DOHH2 (cell line): ENCODE results near the gene LPGAT1.

Experiments used
- H3F3A ChIP-seq: fragments of 200-600 bp; sonication (generic), shearing (Covaris generic); 2 replicates; pipeline ENCODE4 v1.6.0; 2016; ENCODE audit warnings: antibody characterized with exemption, mild to moderate bottlenecking; ENCODE audit not compliant: control insufficient read depth, insufficient read depth
- H3K27ac ChIP-seq: fragments of 200-600 bp; sonication (generic); 2 replicates; pipeline ENCODE4 v1.5.1; 2014; ENCODE audit warnings: low read depth, mild to moderate bottlenecking, low read length, moderate library complexity
- H3K27me3 ChIP-seq: fragments of 200-600 bp; sonication (generic); 2 replicates; pipeline ENCODE4 v1.6.1; 2014; ENCODE audit warnings: mild to moderate bottlenecking, low read length, mixed read lengths; ENCODE audit not compliant: control insufficient read depth
- H3K36me3 ChIP-seq: fragments of 200-600 bp; sonication (generic); 2 replicates; pipeline ENCODE4 v1.6.1; 2014; ENCODE audit warnings: mild to moderate bottlenecking, low read length, moderate library complexity, mixed read lengths; ENCODE audit not compliant: control insufficient read depth
- H3K4me1 ChIP-seq: fragments of 200-600 bp; sonication (generic); 2 replicates; pipeline ENCODE4 v1.6.1; 2014; ENCODE audit warnings: mild to moderate bottlenecking, low read length, mixed read lengths; ENCODE audit not compliant: control insufficient read depth
- H3K4me2 ChIP-seq: fragments of 200-600 bp; sonication (generic); 2 replicates; pipeline ENCODE4 v1.6.0; 2014; ENCODE audit warnings: mild to moderate bottlenecking, low read length, moderate library complexity
- H3K4me3 ChIP-seq: fragments of 200-600 bp; sonication (generic); 2 replicates; pipeline ENCODE4 v1.5.1; 2014; ENCODE audit warnings: mild to moderate bottlenecking, low read length, mixed read lengths
- H3K79me2 ChIP-seq: fragments of 200-600 bp; sonication (generic); 2 replicates; pipeline ENCODE4 v1.6.1; 2014; ENCODE audit warnings: mild to moderate bottlenecking, low read length, mixed read lengths; ENCODE audit not compliant: control insufficient read depth
- H3K9me2 ChIP-seq: fragments of 200-600 bp; sonication (generic); replicated peaks from 2 replicates; pipeline ENCODE4 v1.6.1; 2014; ENCODE audit warnings: mild to moderate bottlenecking, low read length, mixed read lengths; ENCODE audit not compliant: control insufficient read depth
- H3K9me3 ChIP-seq: fragments of 200-600 bp; sonication (generic); 2 replicates; pipeline ENCODE4 v1.6.1; 2014; ENCODE audit warnings: antibody characterized with exemption, low read length, mixed read lengths; ENCODE audit not compliant: control insufficient read depth, insufficient read depth
- H4K20me1 ChIP-seq: fragments of 200-600 bp; sonication (generic); 2 replicates; pipeline ENCODE4 v1.6.0; 2014; ENCODE audit warnings: low read depth, mild to moderate bottlenecking, antibody characterized with exemption, low read length, moderate library complexity; ENCODE audit not compliant: control insufficient read depth, insufficient read depth
- EZH2phosphoT487 ChIP-seq: fragments of 200-600 bp; sonication (generic); IDR thresholded peaks from 2 replicates; pipeline ENCODE4 v1.6.1; 2017; ENCODE audit warnings: borderline replicate concordance, mild to moderate bottlenecking, antibody characterized with exemption, low read length, moderate library complexity, mixed read lengths
- TF ChIP-seq, protein P1 (sequence below): fragments of 200-600 bp; sonication (generic); IDR thresholded peaks from one replicate; pipeline ENCODE4 v1.5.1; 2014; ENCODE audit warnings: antibody characterized with exemption, mild to moderate bottlenecking, low read depth, low read length; ENCODE audit not compliant: poor library complexity, severe bottlenecking

The LPGAT1 gene

DNA sequence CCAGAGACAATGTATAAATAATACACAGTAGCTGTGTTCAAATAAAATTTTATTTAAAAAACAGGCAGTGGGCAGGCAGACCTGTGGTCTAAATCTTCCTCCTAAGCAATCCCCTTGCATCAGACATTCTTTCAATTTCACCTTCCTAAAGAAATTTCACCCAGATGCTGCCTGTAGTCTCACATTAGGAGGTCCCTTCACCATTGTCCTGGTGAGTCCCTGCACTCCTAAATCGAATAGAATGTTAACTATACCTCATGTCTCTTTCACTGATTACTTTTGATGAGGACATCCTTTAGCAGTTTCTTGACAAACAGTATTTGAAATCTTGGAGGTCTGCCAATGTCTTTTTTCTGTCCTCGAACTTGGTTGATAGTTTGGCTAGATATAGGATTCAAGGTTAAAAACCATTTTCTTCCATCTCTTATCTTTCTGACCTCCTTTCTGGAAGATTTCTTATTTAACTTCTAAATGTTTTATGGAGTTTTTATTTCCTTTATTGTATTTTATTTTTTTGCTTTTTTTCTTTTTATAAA lies 77.5 kb downstream of the LPGAT1 start:
- Histone ChIP-seq H3K9me2 (no peaks in the 10 kb centered on the region), H3K27me3 (no peaks in the 10 kb centered on the region), H3K4me1 (no peaks in the 10 kb centered on the region), H3K36me3 (peaks cover 7% of the 10 kb centered on the region; the same call in 1 of the 2 replicates), H3K27ac (no peak overlapping the region), H3F3A (no peaks in the 10 kb centered on the region), H3K9me3 (no peaks in the 10 kb centered on the region), H3K79me2 (no peaks in the 10 kb centered on the region), H4K20me1 (no peaks in the 10 kb centered on the region), H3K4me2 (no peak overlapping the region), H3K4me3 (no peak overlapping the region)
- TF ChIP-seq, protein P1, sequence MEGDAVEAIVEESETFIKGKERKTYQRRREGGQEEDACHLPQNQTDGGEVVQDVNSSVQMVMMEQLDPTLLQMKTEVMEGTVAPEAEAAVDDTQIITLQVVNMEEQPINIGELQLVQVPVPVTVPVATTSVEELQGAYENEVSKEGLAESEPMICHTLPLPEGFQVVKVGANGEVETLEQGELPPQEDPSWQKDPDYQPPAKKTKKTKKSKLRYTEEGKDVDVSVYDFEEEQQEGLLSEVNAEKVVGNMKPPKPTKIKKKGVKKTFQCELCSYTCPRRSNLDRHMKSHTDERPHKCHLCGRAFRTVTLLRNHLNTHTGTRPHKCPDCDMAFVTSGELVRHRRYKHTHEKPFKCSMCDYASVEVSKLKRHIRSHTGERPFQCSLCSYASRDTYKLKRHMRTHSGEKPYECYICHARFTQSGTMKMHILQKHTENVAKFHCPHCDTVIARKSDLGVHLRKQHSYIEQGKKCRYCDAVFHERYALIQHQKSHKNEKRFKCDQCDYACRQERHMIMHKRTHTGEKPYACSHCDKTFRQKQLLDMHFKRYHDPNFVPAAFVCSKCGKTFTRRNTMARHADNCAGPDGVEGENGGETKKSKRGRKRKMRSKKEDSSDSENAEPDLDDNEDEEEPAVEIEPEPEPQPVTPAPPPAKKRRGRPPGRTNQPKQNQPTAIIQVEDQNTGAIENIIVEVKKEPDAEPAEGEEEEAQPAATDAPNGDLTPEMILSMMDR, result no peak
- no peak for TF ChIP-seq EZH2phosphoT487

DNA sequence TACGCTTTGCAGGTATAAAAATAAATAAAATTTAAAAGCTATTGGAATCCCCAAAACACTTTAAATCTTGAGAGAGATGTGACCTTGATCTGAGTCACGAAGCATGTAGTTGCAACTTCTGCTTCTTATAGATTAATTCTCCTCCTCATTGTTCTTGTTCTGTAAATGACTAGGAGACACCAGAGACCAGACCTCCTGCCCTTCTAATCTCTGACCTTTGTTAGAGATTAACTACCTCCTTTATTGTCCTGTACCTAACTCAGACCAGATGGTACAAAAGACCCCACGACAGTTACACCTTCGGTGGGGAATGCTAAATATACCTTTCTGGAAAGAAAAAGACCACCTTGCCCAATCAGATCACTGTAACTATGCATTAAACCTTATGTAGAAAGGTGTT lies 78.2 kb downstream of the LPGAT1 start:
- Histone ChIP-seq H3K36me3 (peaks cover 7% of the 10 kb centered on the region; the same call in 1 of the 2 replicates), H3K4me1 (no peaks in the 10 kb centered on the region), H3K79me2 (no peaks in the 10 kb centered on the region), H3K27me3 (no peaks in the 10 kb centered on the region), H3K4me3 (no peak overlapping the region), H3K9me3 (no peaks in the 10 kb centered on the region), H3K9me2 (no peaks in the 10 kb centered on the region), H3F3A (no peaks in the 10 kb centered on the region), H4K20me1 (no peaks in the 10 kb centered on the region), H3K4me2 (no peak overlapping the region), H3K27ac (no peak overlapping the region)
- TF ChIP-seq, protein P1, result no peak
- no peak for TF ChIP-seq EZH2phosphoT487

DNA sequence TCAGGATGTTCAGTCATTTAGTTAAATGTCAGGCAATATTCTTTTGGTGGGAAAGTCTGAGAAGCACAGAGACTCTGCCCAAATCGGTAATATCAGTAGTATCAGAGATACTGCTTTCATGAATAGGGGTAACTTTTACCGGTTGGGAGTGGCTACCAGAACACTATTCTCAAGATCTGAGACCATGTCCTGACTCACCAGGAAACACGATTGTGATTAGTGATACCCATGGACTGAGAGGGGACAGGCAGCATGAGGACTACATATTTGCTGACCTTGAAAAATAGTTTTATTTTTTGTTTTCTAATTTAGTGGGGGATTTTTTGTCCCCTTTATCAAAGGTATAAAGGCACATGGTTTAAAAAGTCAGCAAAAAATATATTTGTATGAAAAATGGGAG lies 79.1 kb downstream of the LPGAT1 start:
- TF ChIP-seq EZH2phosphoT487, result no peak
- TF ChIP-seq, protein P1, result no peak
- Histone ChIP-seq H3K36me3 (peaks cover 7% of the 10 kb centered on the region; the same call in 1 of the 2 replicates), H3K79me2 (no peaks in the 10 kb centered on the region), H3K4me1 (no peaks in the 10 kb centered on the region), H3F3A (no peaks in the 10 kb centered on the region), H3K9me2 (no peaks in the 10 kb centered on the region), H3K27me3 (no peaks in the 10 kb centered on the region), H3K4me3 (no peak overlapping the region), H3K27ac (no peak overlapping the region), H3K9me3 (no peaks in the 10 kb centered on the region), H4K20me1 (no peaks in the 10 kb centered on the region), H3K4me2 (no peak overlapping the region)
